Neural crest cell (in vitro differentiated cells): ENCODE data around the gene CDKL5. TPM values are rescaled to one million over a fixed set of nuclear protein-coding genes. Genes with fewer than 3 reads are reported as not detected.

Experiments
- DNase-seq: peaks from one replicate; pipeline ENCODE4 v3.0.0; 2021; ENCODE audit warnings: low read depth, mixed read lengths, low spot score
- H3K27ac Mint-ChIP-seq: one replicate; pipeline ENCODE4 v1.8.0; 2021; ENCODE audit warnings: mild to moderate bottlenecking, mixed read lengths; ENCODE audit not compliant: unreplicated experiment
- H3K27me3 Mint-ChIP-seq: 2 replicates; pipeline ENCODE4 v1.8.0; 2021; ENCODE audit warnings: low read depth, mild to moderate bottlenecking, mixed read lengths
- H3K36me3 Mint-ChIP-seq: 2 replicates; pipeline ENCODE4 v1.8.0; 2021; ENCODE audit warnings: low read depth, mild to moderate bottlenecking, mixed read lengths
- H3K4me1 Mint-ChIP-seq: 2 replicates; pipeline ENCODE4 v1.8.0; 2021; ENCODE audit warnings: mixed read lengths
- H3K4me3 Mint-ChIP-seq: one replicate; pipeline ENCODE4 v1.8.0; 2021; ENCODE audit warnings: mild to moderate bottlenecking, mixed read lengths
- H3K9me3 Mint-ChIP-seq: 2 replicates; pipeline ENCODE4 v1.8.0; 2021; ENCODE audit warnings: mixed read lengths
- total RNA-seq: library from RNA; stranded (reverse); gene quantifications from 2 replicates; pipeline ENCODE4 v1.2.1, GENCODE V29; 2021
- TF ChIP-seq, protein P1 (sequence below): fragments of 200-600 bp; sonication (generic); conservative IDR thresholded peaks from 2 replicates; pipeline ENCODE4 v1.5.0; 2021; ENCODE audit warnings: antibody characterized with exemption, mild to moderate bottlenecking

CDKL5 gene
- total RNA-seq, 1 donor from 2014 or later = 3.7 TPM

DNA sequence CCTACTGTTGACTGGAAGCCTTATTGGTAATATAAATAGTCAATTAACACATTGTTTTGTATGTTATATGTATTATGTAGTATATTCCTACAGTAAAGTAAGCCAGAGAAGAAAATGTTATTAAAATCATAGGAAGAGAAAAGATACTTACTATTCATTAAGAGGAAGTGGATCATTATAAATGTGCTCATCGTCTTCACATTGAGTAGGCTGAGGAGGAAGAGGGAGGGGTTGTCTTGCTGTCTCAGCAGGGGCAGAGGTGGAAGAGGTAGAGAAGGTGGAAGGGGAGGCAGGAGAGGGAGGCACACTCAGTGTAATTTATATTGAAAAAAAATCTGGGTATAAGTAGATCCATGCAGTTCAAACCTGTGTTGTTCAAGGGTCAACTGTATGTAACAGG lies 10.6 kb downstream of the CDKL5 start:
- no peaks in the 10 kb centered on the region for H3K36me3 Mint-ChIP-seq
- H3K27ac Mint-ChIP-seq = no peak overlapping the region
- no peaks in the 10 kb centered on the region for H3K27me3 Mint-ChIP-seq
- TF ChIP-seq, protein P1, sequence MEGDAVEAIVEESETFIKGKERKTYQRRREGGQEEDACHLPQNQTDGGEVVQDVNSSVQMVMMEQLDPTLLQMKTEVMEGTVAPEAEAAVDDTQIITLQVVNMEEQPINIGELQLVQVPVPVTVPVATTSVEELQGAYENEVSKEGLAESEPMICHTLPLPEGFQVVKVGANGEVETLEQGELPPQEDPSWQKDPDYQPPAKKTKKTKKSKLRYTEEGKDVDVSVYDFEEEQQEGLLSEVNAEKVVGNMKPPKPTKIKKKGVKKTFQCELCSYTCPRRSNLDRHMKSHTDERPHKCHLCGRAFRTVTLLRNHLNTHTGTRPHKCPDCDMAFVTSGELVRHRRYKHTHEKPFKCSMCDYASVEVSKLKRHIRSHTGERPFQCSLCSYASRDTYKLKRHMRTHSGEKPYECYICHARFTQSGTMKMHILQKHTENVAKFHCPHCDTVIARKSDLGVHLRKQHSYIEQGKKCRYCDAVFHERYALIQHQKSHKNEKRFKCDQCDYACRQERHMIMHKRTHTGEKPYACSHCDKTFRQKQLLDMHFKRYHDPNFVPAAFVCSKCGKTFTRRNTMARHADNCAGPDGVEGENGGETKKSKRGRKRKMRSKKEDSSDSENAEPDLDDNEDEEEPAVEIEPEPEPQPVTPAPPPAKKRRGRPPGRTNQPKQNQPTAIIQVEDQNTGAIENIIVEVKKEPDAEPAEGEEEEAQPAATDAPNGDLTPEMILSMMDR = no peak
- H3K4me1 Mint-ChIP-seq = no peaks in the 10 kb centered on the region
- DNase-seq = no peak
- H3K4me3 Mint-ChIP-seq = no peak overlapping the region
- H3K9me3 Mint-ChIP-seq = no peaks in the 10 kb centered on the region

DNA sequence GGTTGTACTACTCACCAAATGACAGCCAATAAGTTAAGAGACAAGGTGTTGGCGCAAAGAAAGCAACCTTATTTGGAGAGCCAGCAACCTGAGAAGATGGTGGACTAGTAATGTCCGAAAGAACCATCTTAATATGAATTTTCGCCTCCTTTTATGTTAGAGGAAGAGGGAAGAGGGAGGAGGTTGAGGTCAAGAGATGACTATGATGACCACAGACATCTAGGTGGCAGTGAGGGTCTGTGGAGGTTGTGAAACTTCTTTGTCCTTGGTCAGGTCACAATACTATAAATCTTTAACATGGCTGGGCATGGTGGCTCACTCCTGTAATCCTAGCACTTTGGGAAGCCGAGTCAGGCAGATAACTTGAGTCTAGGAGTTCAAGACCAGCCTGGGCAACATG lies 15.4 kb downstream of the CDKL5 start:
- Mint-ChIP-seq H3K27ac (no peak overlapping the region), H3K4me3 (no peak overlapping the region), H3K36me3 (no peaks in the 10 kb centered on the region), H3K27me3 (no peaks in the 10 kb centered on the region), H3K4me1 (peaks cover 6% of the 10 kb centered on the region), H3K9me3 (no peaks in the 10 kb centered on the region)
- DNase-seq = no peak
- TF ChIP-seq, protein P1 = no peak

DNA sequence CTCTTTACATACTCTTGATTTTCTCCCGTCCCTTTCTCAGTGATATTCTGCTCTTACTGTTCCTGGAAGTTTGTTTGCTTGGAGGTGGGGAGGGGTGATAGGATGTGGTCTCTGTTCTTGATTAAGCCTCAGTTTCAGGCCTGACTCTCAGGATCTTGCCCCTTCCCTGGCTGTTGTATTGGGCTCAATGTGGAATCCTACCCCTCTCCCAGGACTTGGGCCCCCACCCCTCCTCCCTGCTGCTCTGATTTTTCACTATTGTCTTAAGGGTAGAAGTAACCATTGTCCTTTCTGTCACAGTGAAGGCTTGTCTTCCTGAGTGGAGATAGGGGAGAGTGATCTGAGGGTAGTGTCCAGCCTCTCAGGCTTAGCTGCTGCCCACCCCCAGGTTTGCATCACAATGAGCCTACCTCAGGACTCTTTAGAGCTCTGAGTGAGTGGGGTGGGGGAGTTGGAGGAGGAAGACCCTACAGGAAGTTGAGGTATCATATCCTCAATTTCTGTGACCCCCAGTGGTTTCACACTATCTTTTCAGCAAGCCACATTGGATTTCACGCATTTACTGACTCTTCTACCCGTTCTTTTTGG lies 16.5 kb downstream of the CDKL5 start:
- no peak for DNase-seq
- Mint-ChIP-seq H3K36me3 (no peaks in the 10 kb centered on the region), H3K4me3 (no peak overlapping the region), H3K27me3 (no peaks in the 10 kb centered on the region), H3K9me3 (no peaks in the 10 kb centered on the region), H3K27ac (no peak overlapping the region), H3K4me1 (peaks cover 6% of the 10 kb centered on the region)
- TF ChIP-seq, protein P1 = no peak

DNA sequence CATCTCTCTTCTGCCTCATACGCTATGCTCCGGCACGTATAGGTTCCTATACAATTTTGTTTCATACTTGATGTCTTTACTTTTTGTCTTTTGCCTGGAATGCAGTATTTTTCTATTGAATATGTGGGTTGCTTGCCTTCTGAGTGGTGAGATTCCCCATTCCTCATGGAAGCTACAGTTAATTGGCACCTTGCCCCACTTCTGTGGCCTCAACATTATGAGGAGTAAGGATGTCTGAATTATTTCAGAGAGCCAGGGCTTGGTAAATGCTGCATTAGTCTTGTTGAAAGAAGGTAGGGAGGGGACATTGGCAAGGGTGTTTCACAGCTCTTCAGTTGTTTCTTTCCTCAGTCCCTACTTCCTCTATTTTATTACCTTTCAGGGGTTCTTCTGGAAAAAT lies 23.0 kb downstream of the CDKL5 start:
- no peaks in the 10 kb centered on the region for H3K36me3 Mint-ChIP-seq
- H3K4me1 Mint-ChIP-seq = no peaks in the 10 kb centered on the region
- H3K27me3 Mint-ChIP-seq = no peaks in the 10 kb centered on the region
- no peak overlapping the region for H3K4me3 Mint-ChIP-seq
- TF ChIP-seq, protein P1 = no peak
- DNase-seq = no peak
- no peaks in the 10 kb centered on the region for H3K9me3 Mint-ChIP-seq
- H3K27ac Mint-ChIP-seq = no peak overlapping the region

DNA sequence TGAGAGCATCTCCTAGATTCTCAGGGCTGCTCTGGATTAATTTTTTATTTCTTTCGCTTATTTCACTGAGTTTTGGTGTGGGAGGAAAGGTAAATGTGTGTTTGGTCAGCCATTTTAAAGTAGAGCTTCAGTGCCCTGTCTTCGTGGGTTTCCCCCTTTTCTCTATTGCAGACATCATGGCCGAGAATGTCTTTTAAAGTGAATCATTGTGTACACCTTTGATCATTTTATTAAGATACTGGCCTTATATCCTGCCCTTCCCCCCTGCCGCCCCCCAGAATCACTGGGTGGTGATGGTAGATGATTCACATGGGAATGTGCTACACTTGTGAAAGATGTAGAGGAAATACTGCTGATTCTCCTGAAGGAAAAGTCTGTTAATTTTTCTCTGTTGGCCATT lies 23.8 kb downstream of the CDKL5 start:
- Mint-ChIP-seq H3K27me3 (no peaks in the 10 kb centered on the region), H3K27ac (no peak overlapping the region), H3K36me3 (no peaks in the 10 kb centered on the region), H3K4me3 (no peak overlapping the region), H3K9me3 (no peaks in the 10 kb centered on the region), H3K4me1 (no peaks in the 10 kb centered on the region)
- DNase-seq = no peak
- TF ChIP-seq, protein P1 = no peak
